GM12878 (cell line): ENCODE data around the gene PTPRJ.

Experiments used
- CTCF ChIP-seq, 3 experiments: IDR thresholded peaks in 2 of 3; conservative IDR thresholded peaks in 1 of 3; 2 replicates each; pipeline ENCODE4 v1.5.1; 2011; ENCODE audit warnings: low read depth in 3 of 3, low read length in 3 of 3, mild to moderate bottlenecking in 3 of 3, control low read depth in 2 of 3, moderate library complexity in 2 of 3, inconsistent platforms in 1 of 3, mixed read lengths in 1 of 3; ENCODE audit not compliant: control insufficient read depth in 2 of 3, insufficient read depth in 1 of 3; ENCODE audit errors: extremely low read depth in 1 of 3
- RFX5 ChIP-seq: IDR thresholded peaks from 2 replicates; pipeline ENCODE4 v1.6.1; 2011; ENCODE audit warnings: low read depth, low read length, improper control_type of control experiment
- SIX5 ChIP-seq: IDR thresholded peaks from 2 replicates; pipeline ENCODE4 v1.6.1; 2011; ENCODE audit warnings: mild to moderate bottlenecking, low read depth, low read length, moderate library complexity; ENCODE audit not compliant: severe bottlenecking

- peak in 2 of 3 experiments; percentile 28 to 38; a peak in 3 of 6 replicates for TF ChIP-seq CTCF (IDR thresholded peaks at IDR 0.05 in 2 of 3, conservative IDR thresholded peaks at IDR 0.05 in 1 of 3; ENCODE audit: control insufficient read depth in 2 of 3, extremely low read depth in 1 of 3, insufficient read depth in 1 of 3, low read depth in 3 of 3, low read length in 3 of 3)
- no peak for TF ChIP-seq SIX5
- no peak for TF ChIP-seq RFX5
Observed at GRCh38 chr11:48020092-48020755, 39.9 kb downstream of the PTPRJ start.
